Measurements from ENCODE around the gene LYVE1. TPM values are rescaled to one million over a fixed set of nuclear protein-coding genes. Genes with fewer than 3 reads are reported as not detected.

LYVE1 gene
- total RNA-seq, 1 donor from 2014 or later, result 49.6 TPM

GRCh38 chr11:10518891-10519290 lies 49.6 kb downstream of the LYVE1 start:
- no peak overlapping the region for H3K4me3 ChIP-seq (ENCODE audit: low read length in 3 of 3)
- no peaks in the 10 kb centered on the region for H3K27me3 ChIP-seq (ENCODE audit: control insufficient read depth in 3 of 3, insufficient read depth in 3 of 3, low read length in 3 of 3)
- peaks cover 11 to 16% (median 14%) of the 10 kb centered on the region in 3 donors for H3K4me1 ChIP-seq (ENCODE audit: control insufficient read depth in 3 of 3, insufficient read depth in 3 of 3, low read length in 3 of 3)
- H3K36me3 ChIP-seq (ENCODE audit: control insufficient read depth in 3 of 3, insufficient read depth in 3 of 3, low read length in 3 of 3), result peaks cover 5 to 28% (median 12%) of the 10 kb centered on the region in 3 donors
- H3K9me3 ChIP-seq (ENCODE audit: control insufficient read depth in 3 of 3, low read length in 3 of 3), result no peaks in the 10 kb centered on the region
- H3K27ac ChIP-seq (ENCODE audit: low read depth, low read length), result no peak overlapping the region
- no peak overlapping the region for H3K9ac ChIP-seq (ENCODE audit: low read depth in 1 of 3, low read length in 3 of 3)

DNA sequence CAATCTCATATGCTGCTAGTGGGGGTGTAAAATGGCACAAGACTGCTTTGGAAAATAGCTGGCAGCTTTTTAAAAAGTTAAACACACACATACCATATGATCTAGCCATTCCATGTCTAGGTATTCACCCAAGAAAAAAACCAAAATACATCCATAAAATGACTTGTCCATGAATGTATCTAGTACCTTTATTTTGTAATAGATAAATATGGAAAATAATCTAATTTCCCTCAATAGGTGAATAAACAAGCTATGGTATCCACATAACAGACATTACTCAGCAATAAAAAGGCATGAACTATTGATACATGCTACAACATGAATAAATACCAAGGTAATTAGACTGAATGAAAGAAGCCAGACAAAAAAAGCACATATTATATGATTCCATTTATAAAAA lies 50.3 kb downstream of the LYVE1 start:
- Histone ChIP-seq H3K9me3 (ENCODE audit: control insufficient read depth in 3 of 3, low read length in 3 of 3) (no peaks in the 10 kb centered on the region), H3K4me3 (ENCODE audit: low read length in 3 of 3) (no peak overlapping the region), H3K27me3 (ENCODE audit: control insufficient read depth in 3 of 3, insufficient read depth in 3 of 3, low read length in 3 of 3) (no peaks in the 10 kb centered on the region), H3K36me3 (ENCODE audit: control insufficient read depth in 3 of 3, insufficient read depth in 3 of 3, low read length in 3 of 3) (peaks cover 5 to 23% (median 12%) of the 10 kb centered on the region in 3 donors), H3K27ac (ENCODE audit: low read depth, low read length) (no peak overlapping the region), H3K9ac (ENCODE audit: low read depth in 1 of 3, low read length in 3 of 3) (peak overlapping the region in 1 of 3 donors; percentile 9), H3K4me1 (ENCODE audit: control insufficient read depth in 3 of 3, insufficient read depth in 3 of 3, low read length in 3 of 3) (peaks cover 11 to 14% (median 12%) of the 10 kb centered on the region in 3 donors)

GRCh38 chr11:10515418-10515817 lies 53.0 kb downstream of the LYVE1 start:
- H3K9ac ChIP-seq (ENCODE audit: low read depth in 1 of 3, low read length in 3 of 3), result no peak overlapping the region
- H3K9me3 ChIP-seq (ENCODE audit: control insufficient read depth in 3 of 3, low read length in 3 of 3), result no peaks in the 10 kb centered on the region
- H3K4me3 ChIP-seq (ENCODE audit: low read length in 3 of 3), result no peak overlapping the region
- H3K27ac ChIP-seq (ENCODE audit: low read depth, low read length), result no peak overlapping the region
- peaks cover 2 to 14% (median 10%) of the 10 kb centered on the region in 3 donors for H3K36me3 ChIP-seq (ENCODE audit: control insufficient read depth in 3 of 3, insufficient read depth in 3 of 3, low read length in 3 of 3)
- H3K4me1 ChIP-seq (ENCODE audit: control insufficient read depth in 3 of 3, insufficient read depth in 3 of 3, low read length in 3 of 3), result peaks cover 4 to 7% (median 6%) of the 10 kb centered on the region in 3 donors
- no peaks in the 10 kb centered on the region for H3K27me3 ChIP-seq (ENCODE audit: control insufficient read depth in 3 of 3, insufficient read depth in 3 of 3, low read length in 3 of 3)

DNA sequence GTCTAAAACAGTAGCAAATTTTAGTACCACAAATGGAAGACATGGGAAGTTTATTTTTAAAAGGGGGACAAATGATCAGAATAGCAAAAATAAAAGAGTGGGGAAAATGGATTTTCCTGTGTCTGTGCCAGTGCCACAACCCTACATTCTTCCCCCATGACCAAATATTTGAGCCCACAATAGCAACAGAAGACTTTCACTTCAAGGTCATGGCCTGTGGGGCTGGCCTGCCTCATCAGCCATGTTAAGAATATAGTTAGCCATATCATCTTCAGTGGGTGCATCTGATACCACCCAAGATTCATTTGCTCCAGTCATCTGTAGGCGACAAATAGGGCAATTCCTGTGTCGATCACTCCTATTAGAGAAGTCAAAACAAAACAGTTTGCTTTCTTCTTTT lies 53.8 kb downstream of the LYVE1 start:
- no peaks in the 10 kb centered on the region for H3K9me3 ChIP-seq (ENCODE audit: control insufficient read depth in 3 of 3, low read length in 3 of 3)
- H3K9ac ChIP-seq (ENCODE audit: low read depth in 1 of 3, low read length in 3 of 3), result no peak overlapping the region
- H3K4me1 ChIP-seq (ENCODE audit: control insufficient read depth in 3 of 3, insufficient read depth in 3 of 3, low read length in 3 of 3), result peaks cover 4 to 7% (median 6%) of the 10 kb centered on the region in 3 donors
- no peaks in the 10 kb centered on the region for H3K27me3 ChIP-seq (ENCODE audit: control insufficient read depth in 3 of 3, insufficient read depth in 3 of 3, low read length in 3 of 3)
- no peak overlapping the region for H3K27ac ChIP-seq (ENCODE audit: low read depth, low read length)
- H3K4me3 ChIP-seq (ENCODE audit: low read length in 3 of 3), result no peak overlapping the region
- peaks cover 2 to 11% (median 7%) of the 10 kb centered on the region in 3 donors for H3K36me3 ChIP-seq (ENCODE audit: control insufficient read depth in 3 of 3, insufficient read depth in 3 of 3, low read length in 3 of 3)

GRCh38 chr11:10514202-10514601 lies 54.3 kb downstream of the LYVE1 start:
- H3K27ac ChIP-seq (ENCODE audit: low read depth, low read length), result no peak overlapping the region
- no peaks in the 10 kb centered on the region for H3K27me3 ChIP-seq (ENCODE audit: control insufficient read depth in 3 of 3, insufficient read depth in 3 of 3, low read length in 3 of 3)
- peaks cover 2 to 7% (median 3%) of the 10 kb centered on the region in 3 donors for H3K36me3 ChIP-seq (ENCODE audit: control insufficient read depth in 3 of 3, insufficient read depth in 3 of 3, low read length in 3 of 3)
- no peak overlapping the region for H3K9ac ChIP-seq (ENCODE audit: low read depth in 1 of 3, low read length in 3 of 3)
- H3K9me3 ChIP-seq (ENCODE audit: control insufficient read depth in 3 of 3, low read length in 3 of 3), result no peaks in the 10 kb centered on the region
- H3K4me3 ChIP-seq (ENCODE audit: low read length in 3 of 3), result no peak overlapping the region
- peaks cover 4 to 7% (median 6%) of the 10 kb centered on the region in 3 donors for H3K4me1 ChIP-seq (ENCODE audit: control insufficient read depth in 3 of 3, insufficient read depth in 3 of 3, low read length in 3 of 3)

DNA sequence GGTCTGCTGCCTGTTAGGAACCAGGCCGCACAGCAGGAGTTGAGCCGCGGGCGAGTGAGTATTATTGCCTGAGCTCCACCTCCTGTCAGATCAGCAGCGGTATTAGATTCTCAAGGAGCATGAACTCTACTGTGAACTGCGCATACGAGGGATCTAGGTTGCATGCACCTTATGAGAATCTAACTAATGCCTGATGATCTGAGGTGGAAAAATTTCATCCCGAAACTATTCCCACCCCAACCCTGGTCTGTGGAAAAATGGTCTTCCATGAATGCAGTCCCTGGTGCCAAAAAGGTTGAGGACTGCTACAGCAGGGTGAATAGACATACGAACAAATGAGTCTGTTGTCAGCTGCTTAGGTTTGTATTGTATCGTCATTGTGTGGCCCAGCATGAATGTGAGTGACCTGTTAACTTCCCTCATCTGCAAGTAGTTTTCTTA lies 57.3 kb downstream of the LYVE1 start:
- H3K4me3 ChIP-seq (ENCODE audit: low read length in 3 of 3), result no peak overlapping the region
- no peak overlapping the region for H3K9ac ChIP-seq (ENCODE audit: low read depth in 1 of 3, low read length in 3 of 3)
- H3K4me1 ChIP-seq (ENCODE audit: control insufficient read depth in 3 of 3, insufficient read depth in 3 of 3, low read length in 3 of 3), result peaks cover 4 to 7% (median 6%) of the 10 kb centered on the region in 3 donors
- no peaks in the 10 kb centered on the region for H3K27me3 ChIP-seq (ENCODE audit: control insufficient read depth in 3 of 3, insufficient read depth in 3 of 3, low read length in 3 of 3)
- no peak overlapping the region for H3K27ac ChIP-seq (ENCODE audit: low read depth, low read length)
- no peaks in the 10 kb centered on the region for H3K9me3 ChIP-seq (ENCODE audit: control insufficient read depth in 3 of 3, low read length in 3 of 3)
- H3K36me3 ChIP-seq (ENCODE audit: control insufficient read depth in 3 of 3, insufficient read depth in 3 of 3, low read length in 3 of 3), result peaks cover 0 to 15% (median 0%) of the 10 kb centered on the region in 3 donors

Other genes with a start within 250 kb of the LYVE1 start
- 3.1 TPM for gene AMPD3, start 113.4 kb downstream of the LYVE1 start, total RNA-seq
- gene RNF141, start 27.5 kb downstream of the LYVE1 start, total RNA-seq, result 20.4 TPM
- gene IRAG1, start 125.1 kb upstream of the LYVE1 start, total RNA-seq, result 2.6 TPM
- 22.4 TPM for gene CTR9, start 182.6 kb upstream of the LYVE1 start, total RNA-seq
- 571 TPM for gene EIF4G2, start 240.3 kb upstream of the LYVE1 start, total RNA-seq

Data from skeletal muscle tissue (tissue), 4 donors.